GM18517 (cell line): Measurements from ENCODE around the gene ECE1.
"Not testable (repeated sequence)": the region's sequence is repeated elsewhere in the genome, so short reads cannot be mapped to it uniquely, and the experiment has no call there.

Experiments
- ATAC-seq: cut with Tn5 transposase; IDR thresholded peaks from one replicate; pipeline ENCODE4 v1.9.1; 2021; ENCODE audit warnings: mild to moderate bottlenecking, moderate library complexity; ENCODE audit not compliant: unreplicated experiment

ECE1 gene

DNA sequence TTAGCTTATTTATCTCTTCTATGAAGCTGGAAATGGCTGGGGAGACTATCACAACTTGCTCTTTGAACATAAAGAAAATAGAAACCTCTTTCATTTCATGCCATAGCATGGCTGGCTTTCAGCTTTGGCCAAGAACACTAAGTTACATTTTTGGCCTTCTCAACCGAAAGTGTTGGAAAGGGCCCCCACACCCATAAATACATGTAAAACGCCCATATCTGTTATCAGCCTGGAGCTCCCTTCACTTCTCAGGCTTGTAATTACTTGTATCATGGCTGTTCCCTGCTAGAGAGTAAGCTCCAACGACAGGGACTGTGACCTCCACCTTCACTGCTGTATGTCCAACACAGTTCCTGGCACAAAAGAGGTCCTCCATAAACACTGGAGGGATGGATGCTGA, 100.8 kb downstream of the ECE1 start:
- no peak for ATAC-seq

DNA sequence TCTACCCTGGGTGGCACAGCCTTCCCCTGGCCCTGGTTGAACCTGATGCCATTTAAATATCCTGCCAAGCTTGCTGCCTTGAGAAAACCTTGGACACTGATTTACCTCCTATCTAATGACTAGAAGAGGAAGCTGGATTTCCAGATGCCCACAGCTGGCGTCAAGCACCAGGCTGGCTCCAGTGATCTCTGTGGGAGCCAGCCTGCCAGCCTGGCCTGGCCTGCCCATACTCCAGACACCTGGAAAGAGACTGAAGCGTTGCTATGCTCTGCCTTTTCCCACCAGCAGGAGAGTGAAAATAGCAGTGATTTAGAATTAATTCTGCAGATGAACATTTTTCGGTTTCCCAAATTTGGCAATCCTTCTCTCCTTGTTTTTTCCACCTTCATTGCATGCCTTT, 102.0 kb downstream of the ECE1 start:
- no peak for ATAC-seq

DNA sequence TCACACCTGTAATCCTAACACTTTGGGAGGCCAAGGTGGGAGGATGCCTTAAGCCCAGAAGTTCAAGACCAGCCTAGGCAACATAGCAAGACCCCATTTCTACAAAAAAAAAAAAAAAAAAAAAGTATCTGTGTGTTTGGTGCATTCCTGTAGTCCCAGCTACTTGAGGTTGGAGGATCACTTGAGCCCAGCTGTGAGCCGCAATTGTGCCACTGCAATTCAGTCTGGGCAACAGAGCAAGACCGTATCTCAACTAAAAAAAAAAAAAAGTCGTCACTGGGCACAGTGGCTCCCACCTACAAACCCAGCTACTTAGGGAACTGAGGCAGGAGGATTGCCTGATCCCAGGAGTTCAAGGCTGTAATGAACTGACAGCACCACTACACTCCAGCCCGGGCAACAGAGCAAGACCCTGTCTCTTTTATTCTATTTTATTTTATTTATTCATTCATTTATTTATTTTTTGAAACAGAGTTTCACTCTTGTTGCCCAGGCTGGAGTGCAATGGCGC, 105.0 kb downstream of the ECE1 start:
- ATAC-seq: no peak

DNA sequence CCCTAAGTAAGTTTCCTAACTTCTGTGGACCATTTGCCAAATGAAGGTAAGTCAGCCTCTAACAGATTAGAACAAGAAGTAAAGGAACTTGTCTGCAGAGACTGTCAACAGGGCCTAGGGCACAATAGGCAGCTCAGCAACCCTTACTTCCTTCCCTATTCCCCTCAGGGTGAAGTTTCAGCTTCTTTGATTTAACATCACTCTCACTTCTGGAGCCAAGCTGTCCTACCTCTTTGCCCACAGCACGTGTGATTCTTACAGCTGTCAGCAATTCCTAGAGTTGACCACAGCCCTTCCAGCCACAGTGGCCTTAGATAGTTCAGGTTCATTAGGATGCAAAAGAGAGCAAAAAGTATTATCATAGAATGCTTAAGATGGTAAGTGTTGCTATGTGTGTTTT, 106.0 kb downstream of the ECE1 start:
- no peak for ATAC-seq

DNA sequence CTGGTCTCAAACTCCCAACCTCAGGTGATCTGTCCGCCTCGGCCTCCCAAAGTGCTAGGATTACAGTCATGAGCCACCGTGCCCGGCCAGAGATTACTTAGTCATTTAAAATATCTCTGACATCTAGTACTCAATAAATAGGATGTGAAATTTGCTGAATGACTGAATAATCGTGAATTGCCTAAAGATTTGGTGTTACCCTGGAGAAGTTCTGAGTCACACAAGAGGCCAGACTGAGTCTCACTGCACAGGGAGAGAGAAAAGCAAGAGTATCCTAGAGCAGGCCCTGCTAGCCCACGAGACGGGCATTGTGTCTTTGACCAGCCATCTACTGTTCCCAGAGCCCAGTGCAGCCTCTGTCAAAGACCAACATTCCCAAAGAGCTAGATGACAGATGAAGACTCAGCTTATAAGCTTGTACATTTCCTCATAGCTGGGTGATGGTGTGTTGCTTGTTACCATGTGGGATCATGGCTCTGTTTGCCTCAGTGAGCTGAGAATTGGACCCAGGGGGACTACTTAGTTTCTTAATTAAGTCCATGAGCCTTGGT, 108.0 kb downstream of the ECE1 start:
- no peak for ATAC-seq

DNA sequence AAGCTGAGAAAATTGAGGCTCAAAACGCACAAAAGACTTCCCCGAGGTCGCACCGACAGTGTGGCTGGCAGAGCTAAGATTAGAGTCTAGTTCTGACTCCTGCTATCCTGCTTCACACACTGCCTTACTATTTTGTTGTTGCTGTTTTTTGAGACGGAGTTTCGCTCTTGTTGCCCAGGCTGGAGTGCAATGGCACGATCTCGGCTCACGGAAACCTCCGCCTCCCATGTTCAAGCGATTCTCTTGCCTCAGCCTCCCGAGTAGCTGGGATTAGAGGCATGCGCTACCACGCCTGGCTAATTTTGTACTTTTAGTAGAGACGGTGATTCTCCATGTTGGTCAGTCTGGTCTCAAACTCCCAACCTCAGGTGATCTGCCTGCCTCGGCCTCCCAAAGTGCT, 112.0 kb downstream of the ECE1 start:
- ATAC-seq: not testable (repeated sequence)

DNA sequence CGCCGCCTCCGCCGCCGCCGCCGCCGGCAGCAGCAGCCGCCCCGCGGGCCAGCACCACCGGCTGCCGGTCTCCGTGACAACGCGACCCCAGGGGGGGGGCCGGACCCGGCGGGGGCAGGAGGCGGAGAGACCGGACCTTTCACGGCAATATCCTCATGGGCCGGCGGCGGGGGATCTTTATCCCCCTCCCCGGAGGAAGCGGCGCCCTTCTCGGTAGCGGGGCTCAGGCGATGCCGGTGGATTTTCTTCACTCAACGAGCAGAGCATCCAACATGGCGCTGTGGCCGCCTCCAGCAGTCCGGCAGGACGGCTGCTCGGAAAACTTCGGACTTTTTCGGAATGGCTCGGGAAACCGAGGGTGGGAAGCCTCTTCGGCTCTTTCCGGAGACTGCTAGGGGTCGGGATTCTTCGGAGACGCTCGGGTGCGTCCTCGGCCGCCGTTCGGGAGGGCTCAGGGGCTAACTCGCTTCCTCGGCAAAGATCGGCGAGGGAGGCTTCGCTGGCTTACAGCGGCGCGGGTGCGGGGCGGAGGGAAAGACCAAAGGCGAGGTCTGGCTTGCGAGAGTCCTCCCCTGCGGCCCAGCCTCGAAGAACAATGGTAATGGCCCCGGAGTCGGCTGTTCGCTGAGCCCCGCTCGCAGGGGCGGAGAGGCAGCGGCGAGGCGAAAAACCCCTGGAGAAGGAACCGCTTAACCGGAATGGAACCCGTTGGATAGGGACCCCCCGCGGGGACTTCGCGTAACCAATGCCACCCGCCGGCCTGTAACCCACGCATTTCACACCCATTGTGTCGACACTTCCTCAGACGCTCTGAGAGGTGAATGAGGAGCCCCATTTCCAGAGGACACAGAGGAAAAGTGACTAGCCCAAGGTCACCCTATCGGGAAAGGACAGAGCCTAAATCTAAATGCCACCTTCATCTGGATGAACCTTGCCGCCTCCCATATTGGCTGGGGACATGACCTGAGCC, 113.4 kb downstream of the ECE1 start, which contains the start of gene EIF4G3:
Gene EIF4G3, minus strand, starts transcription at position 312 of the 970 bp plus-strand sequence. CDS start 174,155 bp downstream, outside the sequence.
- peak; percentile 92 for ATAC-seq

DNA sequence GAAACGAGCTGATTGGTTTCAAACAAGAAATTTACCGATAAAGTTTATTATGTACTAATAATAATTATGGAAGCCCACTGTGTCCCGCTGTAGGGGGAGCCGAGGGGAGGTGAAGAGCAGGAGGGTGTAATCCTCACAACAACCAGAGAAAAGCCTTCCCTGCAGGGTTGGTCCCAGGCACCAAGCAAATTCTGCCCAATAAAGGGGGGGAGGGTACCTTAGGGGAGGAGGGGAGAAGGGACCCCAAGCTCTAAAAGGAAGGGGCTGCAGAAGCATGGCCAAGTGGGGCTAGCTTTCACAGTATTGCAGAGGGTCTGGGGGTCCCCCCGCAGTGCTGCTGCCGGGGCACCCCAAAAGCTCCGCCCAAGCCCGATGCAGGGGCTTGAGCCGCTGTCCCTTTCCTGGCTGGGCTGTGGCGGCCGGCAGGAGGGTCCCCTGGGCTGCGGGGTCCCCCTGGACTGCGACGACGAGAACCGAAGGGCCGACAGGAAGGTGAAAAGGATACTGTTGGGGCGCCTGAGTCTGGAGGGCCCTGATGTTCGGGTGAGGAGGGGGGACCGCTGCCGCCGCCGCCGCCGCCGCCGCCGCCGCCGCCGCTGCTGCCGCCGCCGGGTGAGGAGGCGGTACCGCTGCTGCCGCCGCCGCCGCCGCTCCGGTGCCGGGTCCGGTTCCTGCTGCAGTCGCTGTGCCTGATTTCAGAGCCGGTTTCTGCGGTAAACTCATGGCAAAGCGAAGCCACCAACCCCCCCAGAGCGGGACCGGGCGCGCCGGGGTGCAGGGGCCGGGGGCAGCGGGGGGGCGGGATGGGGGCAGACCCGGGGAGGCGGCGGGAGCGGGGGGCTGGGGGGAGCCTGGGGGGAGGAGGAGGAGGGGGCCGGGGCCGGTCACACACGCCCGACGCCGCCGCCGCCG, 114.3 kb downstream of the ECE1 start:
- no peak for ATAC-seq

DNA sequence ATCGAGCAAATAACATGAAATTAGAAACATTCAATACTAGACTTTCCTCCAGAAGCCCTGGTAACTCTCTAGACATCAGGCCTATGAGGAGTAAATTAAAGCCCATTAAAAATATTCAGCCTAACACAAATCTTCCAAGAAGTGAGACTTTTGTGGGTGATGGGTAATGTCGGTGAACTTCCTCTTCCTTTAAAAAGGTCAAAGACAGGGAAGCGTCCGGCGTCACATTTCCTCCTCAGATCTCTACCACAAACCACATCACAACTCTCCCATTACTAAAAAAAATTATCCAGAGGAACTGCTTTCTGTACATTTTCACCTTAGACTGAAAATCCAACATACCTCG, 115.0 kb downstream of the ECE1 start:
- no peak for ATAC-seq

DNA sequence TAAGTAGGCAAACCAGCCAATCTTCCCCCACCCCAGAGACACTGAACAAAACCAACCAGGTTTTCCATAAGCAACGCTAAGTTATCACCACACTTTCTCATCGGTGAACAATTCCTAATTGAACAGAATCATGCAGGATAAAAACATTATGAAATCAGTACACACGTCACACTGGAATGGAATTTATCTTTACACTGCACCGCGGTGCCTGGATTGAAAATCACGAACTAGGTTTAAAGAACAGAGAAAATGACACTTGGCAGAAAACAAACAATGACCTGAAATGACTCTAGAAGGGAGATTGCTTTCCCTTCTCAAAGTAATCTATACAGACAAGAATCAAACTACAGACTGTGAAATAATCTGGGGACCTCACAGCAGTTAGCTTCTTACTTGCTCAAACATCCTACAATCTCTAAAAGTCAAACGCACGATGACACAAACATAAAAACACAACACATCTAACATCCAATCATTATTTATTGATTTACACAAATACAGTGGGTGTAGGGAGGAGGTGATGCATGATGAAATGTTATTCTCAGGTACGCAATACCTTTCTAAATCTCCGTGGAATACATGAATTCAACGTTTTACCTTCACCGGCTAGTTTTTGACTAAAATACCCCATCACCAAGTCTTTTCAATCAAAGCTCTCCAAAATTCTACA, 115.5 kb downstream of the ECE1 start:
- no peak for ATAC-seq

DNA sequence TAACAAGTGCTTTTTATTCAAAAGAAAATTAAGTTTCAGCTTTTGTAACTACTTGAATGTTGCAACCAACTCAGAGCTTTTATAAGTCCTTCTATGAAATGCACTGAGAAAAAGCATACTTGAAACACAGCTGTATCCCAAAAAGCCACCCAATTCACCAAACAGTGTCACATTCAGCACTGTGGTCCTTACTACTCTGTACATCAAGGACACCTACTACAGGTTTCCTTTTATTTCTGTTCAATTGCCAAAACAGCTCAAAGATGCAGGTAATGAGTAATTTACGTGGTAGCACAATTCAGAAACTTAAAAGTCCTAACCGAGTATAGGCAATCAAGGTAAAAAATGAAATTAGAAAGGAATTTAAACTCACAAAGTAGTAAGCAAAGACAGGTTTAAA, 116.0 kb downstream of the ECE1 start:
- no peak for ATAC-seq

DNA sequence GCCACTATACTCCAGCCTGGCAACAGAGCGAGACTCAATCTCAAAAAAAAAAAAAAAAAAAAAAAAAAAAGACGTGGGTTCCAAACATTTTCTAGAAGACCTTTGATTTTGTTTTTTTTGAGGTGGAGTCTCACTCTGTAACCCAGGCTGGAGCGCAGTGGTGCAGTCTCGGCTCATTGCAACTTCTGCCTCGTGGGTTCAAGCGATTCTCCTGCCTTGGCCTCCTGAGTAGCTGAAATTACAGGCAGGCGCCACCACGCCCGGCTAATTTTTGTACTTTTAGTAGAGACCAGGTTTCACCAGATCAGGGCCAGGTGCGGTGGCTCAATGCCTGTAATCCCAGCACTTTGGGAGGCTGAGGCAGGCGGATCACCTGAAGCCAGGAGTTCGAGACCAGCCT, 117.2 kb downstream of the ECE1 start:
- ATAC-seq: not testable (repeated sequence)

DNA sequence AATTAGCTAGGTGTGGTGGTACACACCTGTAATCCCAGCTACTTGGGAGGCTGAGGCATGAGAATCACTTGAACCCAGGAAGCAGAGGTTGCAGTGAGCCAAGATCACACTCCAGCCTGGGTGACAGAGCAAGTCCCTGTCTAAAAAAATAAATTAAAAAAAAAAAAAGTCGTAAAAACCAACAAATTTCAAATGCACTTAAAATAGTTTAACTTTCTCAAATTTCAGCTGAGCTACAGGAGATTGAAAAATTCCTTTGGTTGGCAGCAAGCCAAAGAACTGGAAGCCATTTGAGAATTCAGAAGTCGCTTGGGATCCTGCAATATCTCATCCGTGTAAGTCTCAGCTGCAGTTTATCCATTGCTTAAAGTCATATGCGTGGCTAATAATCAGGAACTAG, 119.4 kb downstream of the ECE1 start:
- not testable (repeated sequence) for ATAC-seq

DNA sequence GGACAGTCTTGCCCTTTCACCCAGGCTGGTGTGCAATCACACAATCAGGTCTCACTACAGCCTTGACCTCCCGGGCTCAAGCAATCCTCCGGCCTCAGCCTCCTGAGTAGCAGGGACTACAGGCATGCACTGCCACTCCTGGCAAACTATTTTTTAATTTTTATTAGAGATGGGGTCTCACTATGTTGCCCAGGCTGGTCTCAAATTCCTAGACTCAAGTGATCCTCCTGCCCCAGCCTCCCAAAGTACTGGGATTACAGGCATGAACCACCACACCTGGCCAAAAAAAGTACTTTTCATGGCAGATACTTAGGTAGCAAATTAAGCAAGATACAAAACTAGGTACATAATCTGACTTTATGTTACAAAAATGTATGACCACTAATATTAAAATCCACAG, 121.8 kb downstream of the ECE1 start:
- no peak for ATAC-seq
